Colon (tissue), 2 donors: Measurements from ENCODE around the gene KRT15.
"Not testable (repeated sequence)": the region's sequence is repeated elsewhere in the genome, so short reads cannot be mapped to it uniquely, and the experiment has no call there.

ENCODE experiments used
- FAIRE-seq: peaks from 2 replicates; lab custom pipeline; 2012; peaks lifted over from hg19 to GRCh38; lab: Jason Lieb, UNC
- donor health status: control.
- donor health status: control.

KRT15 gene

GRCh38 chr17:41544491-41544892, 25.8 kb upstream of the KRT15 start:
- no peak for FAIRE-seq

- FAIRE-seq, result not testable (repeated sequence)
These were observed 24.1 kb upstream of the KRT15 start for GRCh38 chr17:41542786-41543185.

- FAIRE-seq, result no peak
These were observed 23.7 kb upstream of the KRT15 start for GRCh38 chr17:41542357-41542756.

GRCh38 chr17:41540921-41541625, 22.4 kb upstream of the KRT15 start:
- FAIRE-seq, result no peak

- FAIRE-seq, result no peak
These were observed 21.4 kb upstream of the KRT15 start for GRCh38 chr17:41539979-41540701.

- FAIRE-seq, result no peak
These were observed 20.4 kb upstream of the KRT15 start for GRCh38 chr17:41539071-41539492.

- FAIRE-seq, result no peak
These were observed 19.9 kb upstream of the KRT15 start for GRCh38 chr17:41538565-41538991.

GRCh38 chr17:41537990-41538389, 19.3 kb upstream of the KRT15 start:
- no peak for FAIRE-seq

GRCh38 chr17:41537614-41537954, 18.9 kb upstream of the KRT15 start:
- no peak for FAIRE-seq

- no peak for FAIRE-seq
These were observed 18.3 kb upstream of the KRT15 start for GRCh38 chr17:41536741-41537613.

GRCh38 chr17:41535764-41536481, 17.2 kb upstream of the KRT15 start:
- FAIRE-seq, result no peak

- no peak for FAIRE-seq
These were observed 16.3 kb upstream of the KRT15 start for GRCh38 chr17:41534899-41535546.

- no peak for FAIRE-seq
These were observed 14.9 kb upstream of the KRT15 start for GRCh38 chr17:41533613-41534012.

- no peak for FAIRE-seq
These were observed 14.4 kb upstream of the KRT15 start for GRCh38 chr17:41532947-41533570.

- no peak for FAIRE-seq
These were observed 13.3 kb upstream of the KRT15 start for GRCh38 chr17:41531993-41532392.

- no peak for FAIRE-seq
These were observed 11.7 kb upstream of the KRT15 start for GRCh38 chr17:41530062-41531048.

- no peak for FAIRE-seq
These were observed 10.8 kb upstream of the KRT15 start for GRCh38 chr17:41529491-41529915.

- no peak for FAIRE-seq
These were observed 10.3 kb upstream of the KRT15 start for GRCh38 chr17:41528959-41529353.

GRCh38 chr17:41527063-41528023, 8.7 kb upstream of the KRT15 start:
- FAIRE-seq, result no peak
